IMR-90 (cell line): Measurements from ENCODE around the gene ZNF467. TPM values are rescaled to one million over a fixed set of nuclear protein-coding genes. Genes with fewer than 3 reads are reported as not detected.

Experiments
- ATAC-seq: fragments of 200-7000 bp; cut with Tn5 transposase; 2 replicates; pipeline ENCODE4 v1.9.1; 2020; ENCODE audit warnings: low read depth, mild to moderate bottlenecking, moderate library complexity
- BruUV-seq: library from RNA; stranded (reverse); fragments of 400-500 nt; replicated peaks from 2 replicates; lab custom pipeline; 2021; lab: Mats Ljungman, UMichigan
- CTCF ChIA-PET: fragments of 300-600 bp; formaldehyde crosslinking; extraction: SDS; loops from one replicate; lab custom pipeline; 2021; ENCODE audit warnings: antibody characterized with exemption; lab: Yijun Ruan, JAX
- POLR2A ChIA-PET: fragments of 300-600 bp; sonication (Branson Sonifier 250); formaldehyde crosslinking; loops from one replicate; lab custom pipeline; 2022; ENCODE audit warnings: antibody characterized with exemption; ENCODE audit not compliant: unreplicated experiment; lab: Charles Lee
- DNase-seq: peaks from one replicate; pipeline ENCODE4 v3.0.0; 2013
- H2AFZ ChIP-seq: replicated peaks from 2 replicates; pipeline ENCODE3; 2013; ENCODE audit warnings: low read length, mild to moderate bottlenecking; ENCODE audit not compliant: poor library complexity
- H2AK5ac ChIP-seq: 2 replicates; pipeline ENCODE4 v1.6.1; 2013; ENCODE audit warnings: low read depth, low read length, inconsistent platforms
- H2AK9ac ChIP-seq: replicated peaks from 2 replicates; pipeline ENCODE3; 2013; ENCODE audit warnings: mild to moderate bottlenecking, low read depth, low read length, moderate library complexity; ENCODE audit not compliant: poor library complexity
- H2BK120ac ChIP-seq: 2 replicates; pipeline ENCODE4 v1.6.1; 2013; ENCODE audit warnings: low read depth, low read length, inconsistent platforms
- H2BK15ac ChIP-seq: 3 replicates; pipeline ENCODE4 v1.6.1; 2013; ENCODE audit warnings: low read depth, low read length, inconsistent platforms
- H2BK20ac ChIP-seq: 2 replicates; pipeline ENCODE4 v1.6.1; 2013; ENCODE audit warnings: low read depth, mild to moderate bottlenecking, inconsistent platforms, low read length, moderate library complexity
- H2BK5ac ChIP-seq: 2 replicates; pipeline ENCODE4 v1.6.1; 2013; ENCODE audit warnings: mild to moderate bottlenecking, low read depth, low read length, inconsistent platforms; ENCODE audit not compliant: poor library complexity, severe bottlenecking
- H3K14ac ChIP-seq: replicated peaks from 2 replicates; pipeline ENCODE4 v1.6.1; 2013; ENCODE audit warnings: low read depth, low read length, inconsistent platforms
- H3K18ac ChIP-seq: 2 replicates; pipeline ENCODE4 v1.6.1; 2013; ENCODE audit warnings: low read depth, low read length, control low read depth
- H3K23ac ChIP-seq: 2 replicates; pipeline ENCODE4 v1.6.1; 2013; ENCODE audit warnings: low read depth, low read length, inconsistent platforms
- H3K27ac ChIP-seq: 2 replicates; pipeline ENCODE4 v1.5.1; 2013; ENCODE audit warnings: mild to moderate bottlenecking, control low read depth, low read length; ENCODE audit not compliant: insufficient read depth
- H3K27me3 ChIP-seq: 2 replicates; pipeline ENCODE4 v1.6.1; 2013; ENCODE audit warnings: low read length; ENCODE audit not compliant: control insufficient read depth, insufficient read depth
- H3K36me3 ChIP-seq: 2 replicates; pipeline ENCODE4 v1.6.1; 2013; ENCODE audit warnings: low read length, mixed read lengths; ENCODE audit not compliant: control insufficient read depth, insufficient read depth
- H3K4ac ChIP-seq: 2 replicates; pipeline ENCODE4 v1.6.1; 2013; ENCODE audit warnings: low read depth, low read length, inconsistent platforms
- H3K4me1 ChIP-seq: 2 replicates; pipeline ENCODE4 v1.6.1; 2013; ENCODE audit warnings: low read length, mixed read lengths; ENCODE audit not compliant: control insufficient read depth, insufficient read depth
- H3K4me2 ChIP-seq: 2 replicates; pipeline ENCODE4 v1.6.1; 2013; ENCODE audit warnings: low read depth, mild to moderate bottlenecking, control low read depth, low read length, moderate library complexity
- H3K4me3 ChIP-seq: 2 replicates; pipeline ENCODE4 v1.5.1; 2013; ENCODE audit warnings: low read depth, mild to moderate bottlenecking, control low read depth, low read length, moderate library complexity; ENCODE audit not compliant: insufficient read depth
- H3K56ac ChIP-seq: 2 replicates; pipeline ENCODE4 v1.6.1; 2013; ENCODE audit warnings: low read length, inconsistent platforms; ENCODE audit not compliant: insufficient read depth; ENCODE audit errors: extremely low read depth
- H3K79me1 ChIP-seq, 2 experiments: 2 replicates each; pipeline ENCODE4 v1.6.1; 2013; ENCODE audit warnings: low read length in 2 of 2, inconsistent platforms in 1 of 2, low read depth in 1 of 2
- H3K9ac ChIP-seq: 2 replicates; pipeline ENCODE4 v1.6.1; 2013; ENCODE audit warnings: low read depth, low read length, control low read depth
- H3K9me1 ChIP-seq: 2 replicates; pipeline ENCODE4 v1.6.1; 2013; ENCODE audit warnings: low read length, inconsistent platforms; ENCODE audit not compliant: insufficient read depth
- H3K9me3 ChIP-seq: 2 replicates; pipeline ENCODE4 v1.6.1; 2013; ENCODE audit warnings: low read length; ENCODE audit not compliant: control insufficient read depth, insufficient read depth
- H4K20me1 ChIP-seq: 2 replicates; pipeline ENCODE4 v1.6.1; 2013; ENCODE audit warnings: low read length, inconsistent platforms; ENCODE audit not compliant: insufficient read depth
- H4K5ac ChIP-seq: 2 replicates; pipeline ENCODE4 v1.6.1; 2013; ENCODE audit warnings: mild to moderate bottlenecking, low read depth, low read length, control low read depth
- H4K8ac ChIP-seq, 2 experiments: 2 replicates each; pipeline ENCODE4 v1.6.1; 2013; ENCODE audit warnings: low read depth in 2 of 2, low read length in 2 of 2, control low read depth in 1 of 2, inconsistent platforms in 1 of 2
- H4K91ac ChIP-seq: 2 replicates; pipeline ENCODE4 v1.6.1; 2013; ENCODE audit warnings: low read depth, low read length, inconsistent platforms; ENCODE audit not compliant: insufficient read depth
- BHLHE40 ChIP-seq: fragments of 150-350 bp; IDR thresholded peaks from 2 replicates; pipeline ENCODE4 v1.6.1; 2016; ENCODE audit warnings: mild to moderate bottlenecking, low read depth, low read length
- CEBPB ChIP-seq: IDR thresholded peaks from 2 replicates; pipeline ENCODE4 v1.6.1; 2012; ENCODE audit warnings: low read depth, low read length, improper control_type of control experiment
- FOS ChIP-seq: fragments of 150-350 bp; IDR thresholded peaks from 2 replicates; pipeline ENCODE4 v1.6.1; 2016; ENCODE audit warnings: low read depth, low read length
- MAFK ChIP-seq: IDR thresholded peaks from 2 replicates; pipeline ENCODE4 v1.6.1; 2012; ENCODE audit warnings: low read depth, low read length, improper control_type of control experiment
- MAZ ChIP-seq: IDR thresholded peaks from 2 replicates; pipeline ENCODE4 v1.6.1; 2012; ENCODE audit warnings: low read depth, mild to moderate bottlenecking, low read length, improper control_type of control experiment, moderate library complexity, borderline replicate concordance
- NFE2L2 ChIP-seq: fragments of 150-350 bp; IDR thresholded peaks from 2 replicates; pipeline ENCODE4 v1.6.1; 2016; ENCODE audit warnings: low read depth, mild to moderate bottlenecking, low read length
- POLR2A ChIP-seq: IDR thresholded peaks from 2 replicates; pipeline ENCODE4 v1.6.1; 2012; ENCODE audit warnings: mild to moderate bottlenecking, low read depth, low read length
- RAD21 ChIP-seq: IDR thresholded peaks from 2 replicates; pipeline ENCODE4 v1.6.1; 2012; ENCODE audit warnings: low read length, improper control_type of control experiment
- RCOR1 ChIP-seq: IDR thresholded peaks from 2 replicates; pipeline ENCODE4 v1.6.1; 2012; ENCODE audit warnings: mild to moderate bottlenecking, low read length, improper control_type of control experiment; ENCODE audit not compliant: insufficient replicate concordance
- RFX5 ChIP-seq: IDR thresholded peaks from 2 replicates; pipeline ENCODE4 v1.8.0; 2012; ENCODE audit warnings: low read depth, mild to moderate bottlenecking, low read length, moderate library complexity
- SMC3 ChIP-seq: fragments of 150-350 bp; IDR thresholded peaks from 2 replicates; pipeline ENCODE4 v1.6.1; 2016; ENCODE audit warnings: low read depth, mild to moderate bottlenecking, antibody characterized with exemption, low read length, moderate library complexity
- WGBS, 2 experiments: methylation state at CpG; one replicate each; pipeline versions ENCODE4 v1.1.5 to v1.1.7; 2013; ENCODE audit warnings: missing lambda C conversion rate in 2 of 2; ENCODE audit not compliant: insufficient read length in 1 of 2; ENCODE audit errors: extremely low coverage in 2 of 2; 5-methylcytosine and 5-hydroxymethylcytosine counted together
- dilution Hi-C: fragments of 300-500 bp; cut with HindIII; formaldehyde crosslinking; loops from one replicate; pipeline ENCODE4 v1.14.3; 2018; ENCODE audit warnings: low sequenced_read_pairs; ENCODE audit not compliant: unreplicated experiment
- in situ Hi-C: fragments of 300-500 bp; cut with MboI; formaldehyde crosslinking; loops from 3 replicates; pipeline ENCODE4 v1.14.3; 2019; ENCODE audit warnings: low sequenced_read_pairs, inconsistent platforms, mixed read lengths
- intact Hi-C: fragments of 100-400 bp; cut with micrococcal nuclease; formaldehyde crosslinking; loops from 2 replicates; pipeline ENCODE4 v1.10.0; 2022
- polyA plus RNA-seq, 3 experiments: library from polyadenylated mRNA; depleted of rRNA; stranded (reverse); fragments of >200 nt; gene quantifications; 2 replicates each; pipeline ENCODE4 v1.2.3, GENCODE V29; 2012; ENCODE audit warnings: low replicate concordance in 1 of 3
- total RNA-seq: library from RNA; depleted of rRNA; stranded (reverse); fragments of >200 nt; gene quantifications from 2 replicates; pipeline ENCODE4 v1.2.3, GENCODE V29; 2012
- TF ChIP-seq, protein P1 (sequence below): fragments of 150-350 bp; IDR thresholded peaks from 2 replicates; pipeline ENCODE4 v1.6.1; 2017; ENCODE audit warnings: mild to moderate bottlenecking, antibody characterized with exemption, low read length, low read depth
- TF ChIP-seq, protein P2 (sequence below): fragments of 150-350 bp; IDR thresholded peaks from 2 replicates; pipeline ENCODE4 v1.6.1; 2016; ENCODE audit warnings: low read depth, mild to moderate bottlenecking, low read length, moderate library complexity, borderline replicate concordance

Gene ZNF467
- total and polyA plus RNA-seq, 2 of the 4 experiments (the other 2 are of a cell fraction) = 0.67 TPM; not detected in 1

DNA sequence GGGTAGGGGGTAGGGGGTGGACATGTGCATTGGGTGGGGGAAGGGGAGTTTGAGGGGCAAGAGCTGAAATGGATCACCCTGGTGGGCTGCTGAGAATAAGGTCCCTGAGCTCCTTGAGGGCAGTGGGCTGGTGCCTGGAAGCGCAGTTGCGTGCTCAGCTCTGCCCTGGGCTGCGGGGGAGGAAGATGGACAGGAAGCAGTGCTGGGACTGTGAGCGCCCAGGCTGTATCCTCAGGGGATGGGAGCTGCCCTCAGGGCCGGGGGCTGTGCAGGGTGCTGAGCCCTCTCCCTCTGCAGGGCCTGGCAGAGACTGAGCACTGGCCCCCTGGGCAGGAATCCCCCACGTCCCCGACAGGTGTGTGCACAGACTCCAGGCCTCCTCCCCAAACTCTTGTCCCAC is 24.4 kb upstream of the ZNF467 start:
- no peak overlapping the region for H3K23ac ChIP-seq
- no peak overlapping the region for H4K8ac ChIP-seq
- in situ Hi-C loops (no loop called here), intact Hi-C loops (no loop called here), dilution Hi-C loops (no loop called here)
- H3K4me1 ChIP-seq = no peaks in the 10 kb centered on the region
- no peak overlapping the region for H3K56ac ChIP-seq
- H2BK15ac ChIP-seq = no peak overlapping the region
- H4K91ac ChIP-seq = no peak overlapping the region
- H3K36me3 ChIP-seq = no peaks in the 10 kb centered on the region
- BruUV-seq = no TSS peak
- POLR2A ChIA-PET = no interaction called here
- H2BK20ac ChIP-seq = no peak overlapping the region
- H3K14ac ChIP-seq = no peak overlapping the region
- no peak overlapping the region for H3K4ac ChIP-seq
- H4K20me1 ChIP-seq = no peaks in the 10 kb centered on the region
- no peak overlapping the region for H3K4me3 ChIP-seq
- WGBS, 2 experiments = 75% methylated on average over 2 of the region's 7 CpGs; no CpG with 5 or more reads in 1 of the 2 experiments
- no peak overlapping the region for H4K5ac ChIP-seq
- H3K9me3 ChIP-seq = no peaks in the 10 kb centered on the region
- no peaks in the 10 kb centered on the region for H3K79me1 ChIP-seq
- CTCF ChIA-PET = interaction anchor here (1.4 kb wide), 1 partner anchor 9 kb away, joined by 3 read pairs; no protein-coding TSS in a partner anchor
- no peak overlapping the region for H3K9ac ChIP-seq
- ATAC-seq = no peak
- H3K9me1 ChIP-seq = no peaks in the 10 kb centered on the region
- TF ChIP-seq CEBPB = no peak
- no peak for TF ChIP-seq FOS
- no peak for TF ChIP-seq BHLHE40
- TF ChIP-seq POLR2A = no peak
- no peak for TF ChIP-seq RCOR1
- TF ChIP-seq, protein P1, sequence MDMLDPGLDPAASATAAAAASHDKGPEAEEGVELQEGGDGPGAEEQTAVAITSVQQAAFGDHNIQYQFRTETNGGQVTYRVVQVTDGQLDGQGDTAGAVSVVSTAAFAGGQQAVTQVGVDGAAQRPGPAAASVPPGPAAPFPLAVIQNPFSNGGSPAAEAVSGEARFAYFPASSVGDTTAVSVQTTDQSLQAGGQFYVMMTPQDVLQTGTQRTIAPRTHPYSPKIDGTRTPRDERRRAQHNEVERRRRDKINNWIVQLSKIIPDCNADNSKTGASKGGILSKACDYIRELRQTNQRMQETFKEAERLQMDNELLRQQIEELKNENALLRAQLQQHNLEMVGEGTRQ = no peak
- TF ChIP-seq RAD21 = no peak
- no peak for TF ChIP-seq NFE2L2
- no peak for TF ChIP-seq MAZ
- TF ChIP-seq, protein P2, sequence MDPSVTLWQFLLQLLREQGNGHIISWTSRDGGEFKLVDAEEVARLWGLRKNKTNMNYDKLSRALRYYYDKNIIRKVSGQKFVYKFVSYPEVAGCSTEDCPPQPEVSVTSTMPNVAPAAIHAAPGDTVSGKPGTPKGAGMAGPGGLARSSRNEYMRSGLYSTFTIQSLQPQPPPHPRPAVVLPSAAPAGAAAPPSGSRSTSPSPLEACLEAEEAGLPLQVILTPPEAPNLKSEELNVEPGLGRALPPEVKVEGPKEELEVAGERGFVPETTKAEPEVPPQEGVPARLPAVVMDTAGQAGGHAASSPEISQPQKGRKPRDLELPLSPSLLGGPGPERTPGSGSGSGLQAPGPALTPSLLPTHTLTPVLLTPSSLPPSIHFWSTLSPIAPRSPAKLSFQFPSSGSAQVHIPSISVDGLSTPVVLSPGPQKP = no peak
- TF ChIP-seq SMC3 = no peak
- TF ChIP-seq MAFK = no peak
- TF ChIP-seq RFX5 = no peak
- H3K18ac ChIP-seq = no peak overlapping the region
- H3K27ac ChIP-seq = no peak overlapping the region
- no peak for DNase-seq
- no peak overlapping the region for H2AFZ ChIP-seq
- no peak overlapping the region for H2AK9ac ChIP-seq
- no peak overlapping the region for H3K4me2 ChIP-seq
- H2BK5ac ChIP-seq = no peak overlapping the region
- no peak overlapping the region for H2AK5ac ChIP-seq
- H3K27me3 ChIP-seq = peaks cover 14% of the 10 kb centered on the region; the same call in 1 of the 2 replicates
- no peak overlapping the region for H2BK120ac ChIP-seq
